Activated T-helper 1 cell treated with anti-CD3 and anti-CD28 coated beads, Interleukin-12 subunit alpha, Interleukin-12 subunit beta, Interleukin-2, Interleukin-4 antibody, amounts not matched to agents 30 ng/mL and 10 ng/mL and 1 ng/mL, durations not matched to agents 14 hours and 24 hours and 36 hours (primary cell): Measurements from ENCODE around the gene EIF2B1. TPM values are rescaled to one million over a fixed set of nuclear protein-coding genes. Genes with fewer than 3 reads are reported as not detected.

Source experiments
- DNase-seq: peaks from one replicate; pipeline ENCODE4 v3.0.0; 2021; ENCODE audit warnings: low spot score
- H3K27ac Mint-ChIP-seq: one replicate; pipeline ENCODE4 v1.8.0; 2021; ENCODE audit warnings: mild to moderate bottlenecking, mixed read lengths
- H3K27me3 Mint-ChIP-seq: one replicate; pipeline ENCODE4 v1.8.0; 2022; ENCODE audit warnings: mild to moderate bottlenecking, moderate library complexity, mixed read lengths; ENCODE audit not compliant: insufficient read depth
- H3K36me3 Mint-ChIP-seq: one replicate; pipeline ENCODE4 v1.8.0; 2021; ENCODE audit warnings: low read depth, mixed read lengths
- H3K4me1 Mint-ChIP-seq: one replicate; pipeline ENCODE4 v1.8.0; 2021; ENCODE audit warnings: low read depth, mixed read lengths
- H3K4me3 Mint-ChIP-seq: one replicate; pipeline ENCODE4 v1.8.0; 2021; ENCODE audit warnings: mild to moderate bottlenecking, moderate library complexity, mixed read lengths
- H3K9me3 Mint-ChIP-seq: one replicate; pipeline ENCODE4 v1.8.0; 2021; ENCODE audit warnings: mixed read lengths
- intact Hi-C: fragments of 100-400 bp; cut with micrococcal nuclease; formaldehyde crosslinking; loops from one replicate; pipeline ENCODE4 v1.15.1; 2024
- total RNA-seq: library from RNA; stranded (reverse); gene quantifications from 2 replicates; pipeline ENCODE4 v1.2.3, GENCODE V29; 2022

The EIF2B1 gene
- 74.8 and 76.5 TPM in 2 replicates for total RNA-seq

DNA sequence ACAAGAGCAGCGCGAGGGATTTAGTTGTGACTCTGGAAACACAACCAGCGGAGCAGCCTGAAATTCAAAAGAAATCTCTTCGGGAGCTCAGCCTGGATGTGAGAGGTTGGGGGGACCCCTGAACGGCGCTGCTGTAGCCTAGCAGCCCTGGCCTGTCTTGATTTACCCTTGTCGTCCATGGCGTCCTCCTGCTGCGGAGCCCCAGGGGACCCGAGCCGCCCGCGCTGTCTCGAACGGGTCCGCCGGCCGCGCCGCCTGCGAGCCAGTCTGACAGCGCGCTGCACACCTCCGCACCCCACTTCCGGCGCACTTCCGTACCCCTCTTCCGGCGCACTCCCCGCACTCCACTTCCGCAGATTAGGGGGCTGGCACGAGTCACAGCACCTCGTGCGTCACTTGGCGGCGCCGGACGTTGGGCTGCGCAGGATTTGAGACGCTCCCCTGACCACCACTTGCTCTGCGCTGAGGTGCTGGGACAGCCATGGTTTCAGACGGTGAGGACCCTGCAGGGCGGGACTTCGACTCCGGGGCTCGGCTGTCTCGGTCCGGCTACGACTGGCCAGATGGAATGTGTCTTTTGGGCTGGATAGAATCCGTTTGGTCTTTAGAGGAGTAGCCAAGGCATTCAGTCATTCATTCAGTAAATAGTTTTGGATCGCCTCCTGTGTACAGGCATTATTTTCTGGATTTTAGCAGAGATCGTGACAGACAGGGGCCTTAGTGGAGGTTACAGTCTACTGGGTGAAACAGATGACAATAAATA, at the start of gene EIF2B1, which contains the start of gene GTF2H3:
Gene EIF2B1 (minus strand): TSS at position 308 of the 763 bp plus-strand sequence. CDS start 129 bp downstream, at position 179.
Gene GTF2H3 (plus strand): TSS at position 451 of the 763 bp plus-strand sequence. CDS start 31 bp downstream, at position 482.
- peak; percentile 96 for DNase-seq
- Mint-ChIP-seq H3K4me3 (peak within 1 kb of the TSS; percentile 98), H3K27ac (peak within 1 kb of the TSS; percentile 97), H3K4me1 (peaks cover 35% of the 10 kb centered on the region), H3K9me3 (no peaks in the 10 kb centered on the region), H3K27me3 (no peaks in the 10 kb centered on the region), H3K36me3 (peaks cover 27% of the 10 kb centered on the region)
- intact Hi-C loops: loop anchor here (1.0 to 5.0 kb wide), 8 partner anchors 31 to 339 kb away; partner anchors contain the start of genes ATP6V0A2, CCDC92, DDX55 and DNAH10

DNA sequence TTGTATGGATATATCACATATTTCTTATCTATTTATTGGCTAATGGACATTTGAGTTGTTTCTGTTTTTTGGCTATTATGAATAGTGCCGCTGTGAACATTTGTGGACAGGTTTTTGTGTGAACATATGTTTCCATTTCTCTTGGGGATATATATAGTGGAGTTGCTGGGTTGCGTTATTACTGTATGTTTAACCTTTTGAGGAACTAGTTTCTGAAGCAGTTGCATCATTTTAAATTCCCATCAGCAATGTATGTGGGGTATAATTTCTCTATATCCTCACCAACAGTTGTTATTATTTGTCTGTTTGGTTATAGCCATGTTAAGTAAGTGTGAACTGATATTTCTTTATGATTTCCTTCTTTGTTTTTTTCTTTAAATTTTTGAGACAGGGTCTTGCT, 48.1 kb upstream of the EIF2B1 start:
- Mint-ChIP-seq H3K4me1 (no peaks in the 10 kb centered on the region), H3K27ac (no peak overlapping the region), H3K36me3 (peaks cover 5% of the 10 kb centered on the region), H3K4me3 (no peak overlapping the region), H3K27me3 (no peaks in the 10 kb centered on the region), H3K9me3 (no peaks in the 10 kb centered on the region)
- DNase-seq: no peak
- intact Hi-C loops: no loop called here

DNA sequence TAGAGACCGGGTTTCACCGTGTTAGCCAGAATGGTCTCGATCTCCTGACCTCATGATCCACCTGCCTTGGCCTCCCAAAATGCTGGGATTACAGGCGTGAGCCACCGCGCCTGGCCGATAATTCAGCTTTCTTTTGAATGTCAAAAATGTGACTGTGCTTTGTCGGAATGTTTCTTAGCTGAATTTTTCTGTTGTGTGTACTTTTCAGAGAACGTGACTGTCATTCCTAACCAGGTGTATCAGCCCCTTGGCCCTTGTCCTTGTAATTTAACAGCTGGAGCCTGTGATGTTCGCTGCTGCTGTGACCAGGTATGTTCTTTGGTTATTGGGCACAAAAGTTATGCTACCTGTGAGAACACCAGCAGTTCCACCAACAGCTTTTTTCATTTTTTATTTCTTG, 45.5 kb upstream of the EIF2B1 start:
- H3K4me3 Mint-ChIP-seq: no peak overlapping the region
- no peak overlapping the region for H3K27ac Mint-ChIP-seq
- H3K9me3 Mint-ChIP-seq: no peaks in the 10 kb centered on the region
- DNase-seq: no peak
- no peaks in the 10 kb centered on the region for H3K4me1 Mint-ChIP-seq
- H3K27me3 Mint-ChIP-seq: no peaks in the 10 kb centered on the region
- peaks cover 7% of the 10 kb centered on the region for H3K36me3 Mint-ChIP-seq
- intact Hi-C loops: no loop called here

DNA sequence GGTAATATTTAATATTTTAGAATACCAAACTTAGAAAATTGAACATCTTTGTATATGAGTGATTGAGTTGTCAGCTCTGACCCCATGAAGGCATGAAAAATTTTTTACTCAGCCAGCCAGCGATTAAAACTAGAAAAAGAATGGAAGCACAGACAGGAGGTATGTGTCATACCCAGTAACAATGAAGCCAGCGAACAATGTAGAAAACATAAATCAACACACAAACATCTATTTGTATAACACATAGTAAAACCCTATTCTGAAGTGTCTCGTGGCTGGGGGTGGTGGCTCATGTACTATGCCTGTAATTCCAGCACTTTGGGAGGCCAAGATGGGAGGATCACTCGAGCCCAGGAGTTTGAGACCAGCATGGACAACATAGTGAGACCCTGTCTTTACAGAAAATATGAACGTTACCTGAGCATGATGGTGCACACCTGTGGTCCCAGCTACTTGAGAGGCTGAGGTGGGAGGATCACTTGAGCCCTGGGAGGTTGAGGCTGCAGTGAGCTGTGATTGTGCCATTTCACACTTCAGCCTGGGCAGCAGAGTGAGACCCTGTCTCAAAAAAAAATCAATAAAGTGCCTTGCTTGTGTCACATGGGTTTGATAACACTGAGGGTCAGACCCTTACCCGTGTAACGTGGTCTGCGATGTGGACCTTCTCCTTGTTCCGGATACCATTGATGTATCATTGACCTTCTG, 43.3 kb upstream of the EIF2B1 start:
- no peak for DNase-seq
- no peak overlapping the region for H3K27ac Mint-ChIP-seq
- H3K27me3 Mint-ChIP-seq: no peaks in the 10 kb centered on the region
- H3K4me1 Mint-ChIP-seq: peaks cover 5% of the 10 kb centered on the region
- intact Hi-C loops: no loop called here
- H3K36me3 Mint-ChIP-seq: peaks cover 7% of the 10 kb centered on the region
- H3K9me3 Mint-ChIP-seq: no peaks in the 10 kb centered on the region
- no peak overlapping the region for H3K4me3 Mint-ChIP-seq

- Mint-ChIP-seq H3K27me3 (no peaks in the 10 kb centered on the region), H3K4me3 (no peak overlapping the region), H3K27ac (no peak overlapping the region), H3K4me1 (peaks cover 15% of the 10 kb centered on the region), H3K36me3 (peaks cover 4% of the 10 kb centered on the region), H3K9me3 (no peaks in the 10 kb centered on the region)
- intact Hi-C loops: no loop called here
- DNase-seq: no peak
Observed at GRCh38 chr12:123675436-123675835, 42.0 kb upstream of the EIF2B1 start.

GRCh38 chr12:123671876-123672275, 38.4 kb upstream of the EIF2B1 start:
- no peak for DNase-seq
- H3K9me3 Mint-ChIP-seq: no peaks in the 10 kb centered on the region
- H3K27ac Mint-ChIP-seq: no peak overlapping the region
- no peaks in the 10 kb centered on the region for H3K27me3 Mint-ChIP-seq
- peaks cover 15% of the 10 kb centered on the region for H3K4me1 Mint-ChIP-seq
- H3K36me3 Mint-ChIP-seq: peaks cover 2% of the 10 kb centered on the region
- peak overlapping the region; percentile 88 for H3K4me3 Mint-ChIP-seq
- intact Hi-C loops: loop anchor here (1.0 kb wide), 2 partner anchors 39 to 40 kb away; partner anchors contain the start of genes ATP6V0A2, EIF2B1 and GTF2H3

DNA sequence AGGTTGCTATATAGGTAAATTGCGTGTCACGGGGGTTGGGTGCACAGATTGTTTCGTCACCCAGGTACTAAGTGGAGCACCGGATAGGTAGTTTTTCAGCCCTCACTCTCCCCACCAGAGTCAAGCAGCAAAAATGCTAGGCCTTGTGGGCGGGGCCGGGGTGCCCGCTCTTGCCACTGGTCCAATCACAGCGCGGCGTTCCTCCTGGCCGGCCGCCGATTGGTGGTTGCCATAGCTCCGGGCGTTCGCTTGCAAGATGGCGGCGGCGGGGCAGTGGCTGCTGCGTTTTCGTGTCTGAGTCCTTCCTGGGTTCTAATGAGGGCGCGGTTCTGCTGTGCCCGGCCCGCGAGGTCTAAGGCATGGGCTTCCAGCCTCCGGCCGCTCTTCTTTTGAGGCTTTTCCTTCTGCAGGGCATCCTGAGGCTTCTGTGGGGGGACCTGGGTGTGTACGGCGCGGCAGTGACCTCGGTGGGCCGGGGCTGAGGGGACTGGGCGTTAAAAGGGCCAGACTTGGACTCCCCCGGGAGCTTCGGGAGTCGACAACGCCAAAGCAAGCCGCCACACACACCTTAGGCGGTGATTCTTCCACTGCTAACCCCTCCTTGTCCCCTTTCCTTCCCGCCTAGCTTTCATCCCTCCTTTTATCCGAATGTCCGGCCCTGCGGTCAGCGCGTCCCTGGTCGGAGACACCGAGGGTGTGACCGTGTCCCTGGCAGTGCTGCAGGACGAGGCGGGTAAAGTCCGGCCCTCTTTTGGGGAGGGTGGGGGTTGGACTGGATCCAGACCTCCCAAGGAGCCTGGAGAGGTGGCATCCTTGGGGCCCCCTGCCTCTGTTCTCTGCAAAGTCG, 37.6 kb upstream of the EIF2B1 start, which contains the start of gene TCTN2:
Gene TCTN2 (plus strand): TSS at position 232 of the 847 bp plus-strand sequence. CDS start 128 bp downstream, at position 360.
- Mint-ChIP-seq H3K4me3 (peak within 1 kb of the TSS; percentile 88), H3K27me3 (no peaks in the 10 kb centered on the region), H3K9me3 (no peaks in the 10 kb centered on the region), H3K27ac (peak within 1 kb of the TSS; percentile 18), H3K4me1 (peaks cover 15% of the 10 kb centered on the region), H3K36me3 (no peaks in the 10 kb centered on the region)
- intact Hi-C loops: loop anchor here (1.0 kb wide), 2 partner anchors 38 to 41 kb away; partner anchors contain the start of genes ATP6V0A2, EIF2B1 and GTF2H3
- DNase-seq: peak; percentile 92

DNA sequence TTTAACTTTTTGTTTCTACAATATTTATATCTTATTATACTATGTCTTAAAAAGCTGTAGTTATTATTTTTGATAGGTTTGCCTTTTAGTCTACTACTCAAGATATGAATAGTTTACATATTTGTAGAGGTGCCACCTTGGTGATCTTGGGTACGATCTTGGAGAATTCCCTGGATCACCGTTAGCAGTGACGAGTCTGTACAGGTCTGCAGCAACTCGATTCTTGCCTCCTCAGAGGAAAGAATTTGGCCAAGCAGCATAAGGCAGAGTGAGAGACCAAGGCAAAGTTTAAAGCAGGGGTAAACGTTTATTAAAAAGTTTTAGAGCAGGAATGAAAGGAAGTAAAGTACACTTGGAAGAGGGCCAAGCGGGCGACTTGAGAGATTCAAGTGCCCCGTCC, 34.3 kb upstream of the EIF2B1 start:
- Mint-ChIP-seq H3K4me3 (no peak overlapping the region), H3K9me3 (no peaks in the 10 kb centered on the region), H3K36me3 (peaks cover 8% of the 10 kb centered on the region), H3K4me1 (peaks cover 15% of the 10 kb centered on the region), H3K27me3 (no peaks in the 10 kb centered on the region), H3K27ac (no peak overlapping the region)
- intact Hi-C loops: no loop called here
- DNase-seq: no peak

DNA sequence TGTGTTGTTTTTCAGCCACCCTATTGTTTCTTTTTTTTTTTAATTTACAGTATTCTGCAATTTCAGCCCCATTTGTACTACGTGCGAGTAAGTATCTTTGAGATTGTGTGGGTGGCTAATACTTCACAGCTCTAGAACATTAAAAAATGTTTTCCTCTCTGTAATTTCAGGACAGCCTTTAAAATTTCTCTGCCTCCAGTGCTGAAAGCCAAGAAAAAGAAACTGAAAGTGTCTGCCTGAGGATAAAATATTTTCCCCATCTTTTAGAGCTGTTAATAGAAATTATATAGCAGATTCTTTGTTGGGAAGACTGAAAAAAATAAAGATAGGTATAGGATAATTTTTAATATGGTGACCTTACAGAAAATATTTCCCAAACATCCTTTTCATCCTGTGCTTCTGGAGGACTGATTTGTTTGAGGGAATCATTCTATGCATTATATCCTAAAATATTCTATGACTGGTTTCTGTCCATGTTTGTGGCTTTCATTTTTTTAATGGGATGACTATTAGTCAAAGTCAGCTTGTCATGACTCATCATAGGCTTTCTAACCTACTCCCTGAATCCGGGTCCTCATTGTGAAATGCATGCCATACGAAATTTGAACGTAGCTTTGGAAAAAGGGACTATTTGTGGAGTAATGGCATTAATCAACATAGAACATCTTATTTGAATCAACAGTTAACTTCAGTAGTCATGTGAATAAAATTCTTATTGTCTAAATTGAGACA, 26.7 kb upstream of the EIF2B1 start:
- no peaks in the 10 kb centered on the region for H3K27me3 Mint-ChIP-seq
- H3K4me1 Mint-ChIP-seq: peaks cover 13% of the 10 kb centered on the region
- H3K36me3 Mint-ChIP-seq: peaks cover 27% of the 10 kb centered on the region
- peak overlapping the region; percentile 5 for H3K27ac Mint-ChIP-seq
- intact Hi-C loops: no loop called here
- H3K9me3 Mint-ChIP-seq: no peaks in the 10 kb centered on the region
- DNase-seq: no peak
- no peak overlapping the region for H3K4me3 Mint-ChIP-seq

DNA sequence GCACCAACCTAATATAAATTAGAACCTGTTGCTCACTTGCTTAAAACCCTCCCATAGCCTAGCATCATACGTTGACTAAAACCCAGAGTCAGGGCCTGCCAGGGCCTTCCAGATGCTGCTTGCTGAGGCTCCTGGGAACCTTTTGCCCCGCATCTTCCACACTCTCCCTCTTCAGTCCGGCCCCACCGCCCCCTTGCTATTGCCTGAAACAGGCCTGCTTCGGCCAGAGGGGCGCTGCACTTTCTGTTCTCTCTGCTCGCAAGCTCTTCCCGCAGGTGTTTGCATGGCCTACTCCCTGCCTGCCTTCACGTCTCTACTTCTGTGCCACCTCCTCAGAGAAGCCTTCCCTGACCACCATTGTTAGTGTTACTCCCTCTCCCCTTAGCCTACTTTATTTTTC, 23.7 kb upstream of the EIF2B1 start:
- no peak overlapping the region for H3K27ac Mint-ChIP-seq
- no peaks in the 10 kb centered on the region for H3K9me3 Mint-ChIP-seq
- H3K27me3 Mint-ChIP-seq: no peaks in the 10 kb centered on the region
- peaks cover 13% of the 10 kb centered on the region for H3K4me1 Mint-ChIP-seq
- no peak overlapping the region for H3K4me3 Mint-ChIP-seq
- DNase-seq: no peak
- H3K36me3 Mint-ChIP-seq: peaks cover 27% of the 10 kb centered on the region
- intact Hi-C loops: no loop called here

DNA sequence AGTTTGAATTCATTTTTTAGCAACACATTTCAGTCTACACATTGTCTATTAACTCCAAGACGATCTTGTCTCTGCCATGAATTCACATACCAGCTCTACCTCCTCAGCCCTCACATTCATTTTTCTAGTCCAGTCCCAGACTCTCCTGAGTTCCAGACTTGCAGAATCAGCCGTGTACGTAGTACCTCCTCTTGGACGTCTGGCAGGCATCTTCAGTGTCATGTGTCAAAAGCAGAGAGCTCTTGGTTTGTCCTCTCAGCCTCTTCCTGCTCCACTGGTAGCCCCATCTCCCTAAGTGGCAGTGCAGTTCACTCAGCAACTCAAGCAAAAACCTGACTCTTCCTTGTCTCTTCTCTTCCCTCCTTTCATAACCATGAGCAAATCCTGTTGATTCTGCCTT, 22.9 kb upstream of the EIF2B1 start:
- no peak for DNase-seq
- no peak overlapping the region for H3K27ac Mint-ChIP-seq
- H3K9me3 Mint-ChIP-seq: no peaks in the 10 kb centered on the region
- H3K4me1 Mint-ChIP-seq: peaks cover 13% of the 10 kb centered on the region
- intact Hi-C loops: no loop called here
- H3K27me3 Mint-ChIP-seq: no peaks in the 10 kb centered on the region
- peaks cover 31% of the 10 kb centered on the region for H3K36me3 Mint-ChIP-seq
- H3K4me3 Mint-ChIP-seq: no peak overlapping the region

- Mint-ChIP-seq H3K36me3 (peaks cover 32% of the 10 kb centered on the region), H3K9me3 (no peaks in the 10 kb centered on the region), H3K27me3 (no peaks in the 10 kb centered on the region), H3K27ac (no peak overlapping the region), H3K4me1 (peaks cover 13% of the 10 kb centered on the region), H3K4me3 (no peak overlapping the region)
- no peak for DNase-seq
- intact Hi-C loops: no loop called here
Observed at GRCh38 chr12:123655420-123655819, 21.9 kb upstream of the EIF2B1 start.
